Measurements from ENCODE around the gene IGFBP5.

Gene IGFBP5

GRCh38 chr2:216732334-216732733 lies 37.0 kb upstream of the IGFBP5 start:
- TF ChIP-seq SNAI2 (CRISPR knock-in tag; IDR thresholded peaks at IDR 0.05) (no peak), TCF4 (CRISPR knock-in tag; IDR thresholded peaks at IDR 0.05; ENCODE audit: borderline replicate concordance) (no peak), ZNF8 (CRISPR knock-in tag; IDR thresholded peaks at IDR 0.05) (no peak), ESRRG (CRISPR knock-in tag; IDR thresholded peaks at IDR 0.05) (no peak), BACH2 (CRISPR knock-in tag; IDR thresholded peaks at IDR 0.05; ENCODE audit: borderline replicate concordance) (no peak), ZNF565 (CRISPR knock-in tag; conservative IDR thresholded peaks at IDR 0.05; ENCODE audit: low read depth) (no peak), PPARA (CRISPR knock-in tag; IDR thresholded peaks at IDR 0.05; ENCODE audit: borderline replicate concordance) (no peak), GLIS3 (CRISPR knock-in tag; IDR thresholded peaks at IDR 0.05) (no peak), ZFP30 (CRISPR knock-in tag; IDR thresholded peaks at IDR 0.05) (no peak)
- TF ChIP-seq, protein P1, sequence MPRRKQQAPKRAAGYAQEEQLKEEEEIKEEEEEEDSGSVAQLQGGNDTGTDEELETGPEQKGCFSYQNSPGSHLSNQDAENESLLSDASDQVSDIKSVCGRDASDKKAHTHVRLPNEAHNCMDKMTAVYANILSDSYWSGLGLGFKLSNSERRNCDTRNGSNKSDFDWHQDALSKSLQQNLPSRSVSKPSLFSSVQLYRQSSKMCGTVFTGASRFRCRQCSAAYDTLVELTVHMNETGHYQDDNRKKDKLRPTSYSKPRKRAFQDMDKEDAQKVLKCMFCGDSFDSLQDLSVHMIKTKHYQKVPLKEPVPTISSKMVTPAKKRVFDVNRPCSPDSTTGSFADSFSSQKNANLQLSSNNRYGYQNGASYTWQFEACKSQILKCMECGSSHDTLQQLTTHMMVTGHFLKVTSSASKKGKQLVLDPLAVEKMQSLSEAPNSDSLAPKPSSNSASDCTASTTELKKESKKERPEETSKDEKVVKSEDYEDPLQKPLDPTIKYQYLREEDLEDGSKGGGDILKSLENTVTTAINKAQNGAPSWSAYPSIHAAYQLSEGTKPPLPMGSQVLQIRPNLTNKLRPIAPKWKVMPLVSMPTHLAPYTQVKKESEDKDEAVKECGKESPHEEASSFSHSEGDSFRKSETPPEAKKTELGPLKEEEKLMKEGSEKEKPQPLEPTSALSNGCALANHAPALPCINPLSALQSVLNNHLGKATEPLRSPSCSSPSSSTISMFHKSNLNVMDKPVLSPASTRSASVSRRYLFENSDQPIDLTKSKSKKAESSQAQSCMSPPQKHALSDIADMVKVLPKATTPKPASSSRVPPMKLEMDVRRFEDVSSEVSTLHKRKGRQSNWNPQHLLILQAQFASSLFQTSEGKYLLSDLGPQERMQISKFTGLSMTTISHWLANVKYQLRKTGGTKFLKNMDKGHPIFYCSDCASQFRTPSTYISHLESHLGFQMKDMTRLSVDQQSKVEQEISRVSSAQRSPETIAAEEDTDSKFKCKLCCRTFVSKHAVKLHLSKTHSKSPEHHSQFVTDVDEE (CRISPR knock-in tag; IDR thresholded peaks at IDR 0.05) = no peak
- TF ChIP-seq, protein P2, sequence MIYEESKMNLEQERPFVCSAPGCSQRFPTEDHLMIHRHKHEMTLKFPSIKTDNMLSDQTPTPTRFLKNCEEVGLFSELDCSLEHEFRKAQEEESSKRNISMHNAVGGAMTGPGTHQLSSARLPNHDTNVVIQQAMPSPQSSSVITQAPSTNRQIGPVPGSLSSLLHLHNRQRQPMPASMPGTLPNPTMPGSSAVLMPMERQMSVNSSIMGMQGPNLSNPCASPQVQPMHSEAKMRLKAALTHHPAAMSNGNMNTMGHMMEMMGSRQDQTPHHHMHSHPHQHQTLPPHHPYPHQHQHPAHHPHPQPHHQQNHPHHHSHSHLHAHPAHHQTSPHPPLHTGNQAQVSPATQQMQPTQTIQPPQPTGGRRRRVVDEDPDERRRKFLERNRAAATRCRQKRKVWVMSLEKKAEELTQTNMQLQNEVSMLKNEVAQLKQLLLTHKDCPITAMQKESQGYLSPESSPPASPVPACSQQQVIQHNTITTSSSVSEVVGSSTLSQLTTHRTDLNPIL (CRISPR knock-in tag; IDR thresholded peaks at IDR 0.05; ENCODE audit: low read depth) = no peak
- no peak for ATAC-seq

DNA sequence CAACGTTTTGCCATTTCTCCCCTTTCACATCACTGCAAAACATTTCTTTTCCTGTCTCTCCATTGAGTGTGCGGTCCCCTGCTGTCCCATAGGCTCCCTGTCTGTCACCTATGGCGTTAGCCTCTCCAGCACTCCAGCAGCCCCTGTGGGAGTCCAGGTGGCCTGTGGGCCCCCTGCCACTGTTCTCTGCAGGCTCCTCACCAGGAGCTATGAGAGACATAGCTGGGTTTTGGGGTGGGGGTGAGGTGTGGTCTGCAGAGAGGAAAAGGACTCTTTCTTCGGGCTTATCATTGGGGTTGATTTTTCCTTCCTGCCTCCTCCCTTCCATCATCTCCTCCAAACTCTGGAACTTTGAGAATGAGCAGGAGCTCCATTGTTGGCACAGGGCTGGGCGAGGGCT lies 36.1 kb upstream of the IGFBP5 start:
- no peak for ATAC-seq
- TF ChIP-seq PPARA (CRISPR knock-in tag; IDR thresholded peaks at IDR 0.05; ENCODE audit: borderline replicate concordance) (no peak), RARB (CRISPR knock-in tag; IDR thresholded peaks at IDR 0.05) (no peak), GLIS3 (CRISPR knock-in tag; IDR thresholded peaks at IDR 0.05) (no peak), ZC3H10 (CRISPR knock-in tag; IDR thresholded peaks at IDR 0.05) (no peak), ZFP30 (CRISPR knock-in tag; IDR thresholded peaks at IDR 0.05) (no peak)
- TF ChIP-seq, protein P3, sequence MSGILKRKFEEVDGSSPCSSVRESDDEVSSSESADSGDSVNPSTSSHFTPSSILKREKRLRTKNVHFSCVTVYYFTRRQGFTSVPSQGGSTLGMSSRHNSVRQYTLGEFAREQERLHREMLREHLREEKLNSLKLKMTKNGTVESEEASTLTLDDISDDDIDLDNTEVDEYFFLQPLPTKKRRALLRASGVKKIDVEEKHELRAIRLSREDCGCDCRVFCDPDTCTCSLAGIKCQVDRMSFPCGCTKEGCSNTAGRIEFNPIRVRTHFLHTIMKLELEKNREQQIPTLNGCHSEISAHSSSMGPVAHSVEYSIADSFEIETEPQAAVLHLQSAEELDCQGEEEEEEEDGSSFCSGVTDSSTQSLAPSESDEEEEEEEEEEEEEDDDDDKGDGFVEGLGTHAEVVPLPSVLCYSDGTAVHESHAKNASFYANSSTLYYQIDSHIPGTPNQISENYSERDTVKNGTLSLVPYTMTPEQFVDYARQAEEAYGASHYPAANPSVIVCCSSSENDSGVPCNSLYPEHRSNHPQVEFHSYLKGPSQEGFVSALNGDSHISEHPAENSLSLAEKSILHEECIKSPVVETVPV (CRISPR knock-in tag; IDR thresholded peaks at IDR 0.05) = no peak
- TF ChIP-seq, protein P1 (CRISPR knock-in tag; IDR thresholded peaks at IDR 0.05) = no peak

- no peak for ATAC-seq
- no peak for TF ChIP-seq PPARA (CRISPR knock-in tag; IDR thresholded peaks at IDR 0.05; ENCODE audit: borderline replicate concordance)
- no peak for TF ChIP-seq ZFP30 (CRISPR knock-in tag; IDR thresholded peaks at IDR 0.05)
- no peak for TF ChIP-seq TOX (CRISPR knock-in tag; IDR thresholded peaks at IDR 0.05; ENCODE audit: borderline replicate concordance)
- no peak for TF ChIP-seq CSDC2 (CRISPR knock-in tag; IDR thresholded peaks at IDR 0.05)
- TF ChIP-seq BACH2 (CRISPR knock-in tag; IDR thresholded peaks at IDR 0.05; ENCODE audit: borderline replicate concordance) = no peak
- no peak for TF ChIP-seq ZNF70 (CRISPR knock-in tag; IDR thresholded peaks at IDR 0.05)
- TF ChIP-seq ZFP3 (CRISPR knock-in tag; IDR thresholded peaks at IDR 0.05) = no peak
- TF ChIP-seq GLIS3 (CRISPR knock-in tag; IDR thresholded peaks at IDR 0.05) = no peak
- TF ChIP-seq ZC3H10 (CRISPR knock-in tag; IDR thresholded peaks at IDR 0.05) = no peak
- TF ChIP-seq OSR1 (CRISPR knock-in tag; IDR thresholded peaks at IDR 0.05) = no peak
- TF ChIP-seq, protein P3 (CRISPR knock-in tag; IDR thresholded peaks at IDR 0.05) = no peak
- TF ChIP-seq, protein P4, sequence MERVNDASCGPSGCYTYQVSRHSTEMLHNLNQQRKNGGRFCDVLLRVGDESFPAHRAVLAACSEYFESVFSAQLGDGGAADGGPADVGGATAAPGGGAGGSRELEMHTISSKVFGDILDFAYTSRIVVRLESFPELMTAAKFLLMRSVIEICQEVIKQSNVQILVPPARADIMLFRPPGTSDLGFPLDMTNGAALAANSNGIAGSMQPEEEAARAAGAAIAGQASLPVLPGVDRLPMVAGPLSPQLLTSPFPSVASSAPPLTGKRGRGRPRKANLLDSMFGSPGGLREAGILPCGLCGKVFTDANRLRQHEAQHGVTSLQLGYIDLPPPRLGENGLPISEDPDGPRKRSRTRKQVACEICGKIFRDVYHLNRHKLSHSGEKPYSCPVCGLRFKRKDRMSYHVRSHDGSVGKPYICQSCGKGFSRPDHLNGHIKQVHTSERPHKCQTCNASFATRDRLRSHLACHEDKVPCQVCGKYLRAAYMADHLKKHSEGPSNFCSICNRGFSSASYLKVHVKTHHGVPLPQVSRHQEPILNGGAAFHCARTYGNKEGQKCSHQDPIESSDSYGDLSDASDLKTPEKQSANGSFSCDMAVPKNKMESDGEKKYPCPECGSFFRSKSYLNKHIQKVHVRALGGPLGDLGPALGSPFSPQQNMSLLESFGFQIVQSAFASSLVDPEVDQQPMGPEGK (CRISPR knock-in tag; IDR thresholded peaks at IDR 0.05; ENCODE audit: borderline replicate concordance) = no peak
- TF ChIP-seq, protein P1 (CRISPR knock-in tag; IDR thresholded peaks at IDR 0.05) = no peak
- TF ChIP-seq ZNF565 (CRISPR knock-in tag; conservative IDR thresholded peaks at IDR 0.05; ENCODE audit: low read depth) = no peak
- no peak for TF ChIP-seq ISL1 (CRISPR knock-in tag; IDR thresholded peaks at IDR 0.05)
- no peak for TF ChIP-seq TCF4 (CRISPR knock-in tag; IDR thresholded peaks at IDR 0.05; ENCODE audit: borderline replicate concordance)
- no peak for TF ChIP-seq ZNF8 (CRISPR knock-in tag; IDR thresholded peaks at IDR 0.05)
Measured at GRCh38 chr2:216730871-216731270, 35.5 kb upstream of the IGFBP5 start.
